Stromal cell of bone marrow (primary cell): ENCODE data around the gene BCAN.
"Not testable (repeated sequence)": the region's sequence is repeated elsewhere in the genome, so short reads cannot be mapped to it uniquely, and the experiment has no call there.

Source experiments
- DNase-seq: peaks from one replicate; pipeline ENCODE4 v3.0.0-alpha.2; 2012; ENCODE audit warnings: low read depth

The BCAN gene

GRCh38 chr1:156616463-156616862, 25.5 kb upstream of the BCAN start:
- DNase-seq: no peak

GRCh38 chr1:156618853-156619581, 22.9 kb upstream of the BCAN start, which contains the start of gene HAPLN2:
TSS of gene HAPLN2 (plus strand) at chr1:156619415. CDS start at chr1:156623491, 4,076 bp downstream.
- no peak for DNase-seq

GRCh38 chr1:156619582-156619955, 22.3 kb upstream of the BCAN start:
- no peak for DNase-seq

GRCh38 chr1:156622581-156623297, 19.2 kb upstream of the BCAN start:
- no peak for DNase-seq

GRCh38 chr1:156623946-156624813, 17.7 kb upstream of the BCAN start:
- no peak for DNase-seq

- DNase-seq: no peak
These were observed 17.0 kb upstream of the BCAN start for GRCh38 chr1:156624814-156625435.

GRCh38 chr1:156625436-156626078, 16.4 kb upstream of the BCAN start:
- no peak for DNase-seq

- DNase-seq: no peak
These were observed 15.9 kb upstream of the BCAN start for GRCh38 chr1:156626079-156626438.

- DNase-seq: peak; percentile 28
These were observed 14.5 kb upstream of the BCAN start for GRCh38 chr1:156627313-156627880.

GRCh38 chr1:156629823-156630449, 12.0 kb upstream of the BCAN start:
- no peak for DNase-seq

GRCh38 chr1:156631152-156631551, 10.8 kb upstream of the BCAN start:
- DNase-seq: not testable (repeated sequence)

- no peak for DNase-seq
These were observed 9.6 kb upstream of the BCAN start for GRCh38 chr1:156632355-156632754.

- DNase-seq: no peak
These were observed 3.5 kb upstream of the BCAN start for GRCh38 chr1:156638189-156638985.

GRCh38 chr1:156639601-156640101, 2.3 kb upstream of the BCAN start:
- no peak for DNase-seq

GRCh38 chr1:156640842-156641706, 843 bp upstream of the BCAN start:
- no peak for DNase-seq

GRCh38 chr1:156642265-156643048, 540 bp downstream of the BCAN start:
- no peak for DNase-seq

- no peak for DNase-seq
These were observed 1.3 kb downstream of the BCAN start for GRCh38 chr1:156643049-156643777.
